ENCODE data around the gene STING1. TPM values are rescaled to one million over a fixed set of nuclear protein-coding genes. Genes with fewer than 3 reads are reported as not detected.

The STING1 gene
- total RNA-seq, 2 experiments from 2014 or later: 339 to 344 TPM

DNA sequence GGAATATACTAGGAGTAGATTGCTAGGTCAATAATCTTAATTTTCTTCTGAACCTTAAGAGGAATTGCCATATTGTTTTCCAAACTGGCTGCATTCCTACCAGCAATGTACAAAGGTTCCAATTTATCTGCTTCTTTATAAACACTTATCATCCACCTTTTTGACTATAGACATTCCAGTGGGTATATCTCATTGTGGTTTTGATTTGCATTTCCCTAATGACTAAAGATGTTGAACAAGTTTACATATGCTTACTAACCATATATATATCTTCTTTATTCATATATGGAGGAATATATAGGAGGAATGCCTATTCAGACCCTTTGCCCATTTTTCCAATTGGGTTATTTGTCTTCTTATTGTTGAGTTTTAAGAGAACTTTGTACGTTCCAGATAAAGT is 50.9 kb downstream of the STING1 start:
- no peaks in the 10 kb centered on the region for H3K9me3 Mint-ChIP-seq
- intact Hi-C loops (cut with micrococcal nuclease): no loop called here
- H3K27ac Mint-ChIP-seq: peak overlapping the region; percentile 15
- DNase-seq: no peak
- peaks cover 11% of the 10 kb centered on the region for H3K4me1 Mint-ChIP-seq (ENCODE audit: low read depth)
- H3K4me3 Mint-ChIP-seq: no peak overlapping the region
- H3K27me3 Mint-ChIP-seq: no peaks in the 10 kb centered on the region
- peaks cover 22% of the 10 kb centered on the region for H3K36me3 Mint-ChIP-seq
- POLR2A ChIA-PET: interaction anchor here (1.6 kb wide), 1 partner anchor 28 kb away, joined by 3 read pairs; no protein-coding TSS in a partner anchor
- CTCF ChIA-PET: interaction anchor here (2.5 to 3.5 kb wide), 2 partner anchors 9 to 81 kb away, joined by 11 to 13 read pairs; no protein-coding TSS in a partner anchor

DNA sequence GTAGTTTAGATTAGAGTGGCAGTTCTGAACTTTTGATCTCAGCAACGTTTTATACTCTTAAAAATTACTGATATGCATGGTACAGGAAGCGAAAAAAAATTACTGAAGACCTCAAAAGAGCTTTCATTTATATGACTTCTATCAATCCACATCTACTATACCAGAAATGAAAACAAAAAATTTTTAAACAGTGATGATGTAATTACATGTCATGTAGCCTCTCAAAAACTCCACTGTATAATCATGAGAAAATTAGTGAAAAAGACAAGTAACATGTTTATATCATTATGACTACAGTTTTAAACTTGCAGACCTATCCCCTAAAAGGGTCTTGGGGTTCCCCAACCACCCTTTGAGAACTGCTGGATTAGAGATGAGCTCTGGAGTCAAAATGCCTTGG is 52.5 kb downstream of the STING1 start:
- POLR2A ChIA-PET: interaction anchor here (0.6 to 2.4 kb wide), 5 partner anchors 9 to 51 kb away, joined by 3 to 9 read pairs (median 4); partner anchors contain the start of genes DNAJC18 and SMIM33
- peaks cover 11% of the 10 kb centered on the region for H3K4me1 Mint-ChIP-seq (ENCODE audit: low read depth)
- H3K36me3 Mint-ChIP-seq: peaks cover 30% of the 10 kb centered on the region
- CTCF ChIA-PET: interaction anchor here (0.6 to 3.7 kb wide), 7 partner anchors 9 to 840 kb away, joined by 3 to 21 read pairs (median 3); partner anchors contain the start of gene DNAJC18
- intact Hi-C loops (cut with micrococcal nuclease): no loop called here
- no peaks in the 10 kb centered on the region for H3K27me3 Mint-ChIP-seq
- no peak for DNase-seq
- no peak overlapping the region for H3K4me3 Mint-ChIP-seq
- no peaks in the 10 kb centered on the region for H3K9me3 Mint-ChIP-seq
- peak overlapping the region; percentile 69 for H3K27ac Mint-ChIP-seq

DNA sequence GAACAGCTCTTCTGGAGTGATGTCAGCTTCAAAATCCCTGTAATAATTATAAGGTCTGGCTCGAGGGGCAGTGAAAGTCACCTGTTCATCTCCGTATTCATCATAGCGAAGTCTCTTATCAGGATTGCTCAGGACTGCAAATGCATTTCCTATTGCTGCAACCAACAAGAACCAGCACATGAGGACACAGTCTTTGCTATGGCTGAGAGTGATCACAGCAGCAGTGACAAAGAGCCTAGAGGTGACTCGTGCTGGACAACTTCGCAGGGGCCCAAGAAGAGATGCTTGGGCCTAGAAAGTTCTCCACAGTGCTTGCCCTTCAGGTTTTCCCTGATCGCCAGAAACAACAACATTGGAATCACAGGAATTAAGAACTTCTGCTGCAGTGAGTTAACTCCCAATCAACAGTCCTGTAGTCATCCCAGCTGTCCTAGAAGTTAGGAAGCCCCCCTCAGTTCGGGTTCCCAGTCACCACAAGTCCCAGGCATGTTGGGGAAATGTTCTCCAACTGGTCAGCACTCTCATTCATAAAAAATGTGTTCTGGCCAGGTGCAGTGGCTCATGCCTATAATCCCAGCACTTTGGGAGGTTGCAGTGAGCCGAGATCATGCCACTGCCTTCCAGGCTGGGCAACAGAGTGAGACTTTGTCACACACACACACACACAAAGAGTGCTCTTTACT is 56.2 kb downstream of the STING1 start:
- no peaks in the 10 kb centered on the region for H3K27me3 Mint-ChIP-seq
- peaks cover 16% of the 10 kb centered on the region for H3K4me1 Mint-ChIP-seq (ENCODE audit: low read depth)
- H3K9me3 Mint-ChIP-seq: no peaks in the 10 kb centered on the region
- intact Hi-C loops (cut with micrococcal nuclease): no loop called here
- no peak overlapping the region for H3K27ac Mint-ChIP-seq
- POLR2A ChIA-PET: no interaction called here
- peaks cover 46% of the 10 kb centered on the region for H3K36me3 Mint-ChIP-seq
- no peak overlapping the region for H3K4me3 Mint-ChIP-seq
- DNase-seq: no peak
- CTCF ChIA-PET: interaction anchor here (0.7 to 13.6 kb wide), 4 partner anchors 13 to 207 kb away, joined by 3 to 443 read pairs (median 3); partner anchors contain the start of gene DNAJC18

Other genes starting within 250 kb of the STING1 start
- gene MATR3, start 189.0 kb downstream of the STING1 start, total RNA-seq: 100 to 1,000 TPM; 163 to 179 TPM
- 100 to 1,000 TPM; 104 to 110 TPM for gene PAIP2, start 140.9 kb downstream of the STING1 start, total RNA-seq
- 1 to 10 TPM; 1.0 to 1.4 TPM for gene SLC23A1, start 99.5 kb downstream of the STING1 start, total RNA-seq
- 10 to 100 TPM; 24.0 to 26.3 TPM for gene MZB1, start 92.8 kb downstream of the STING1 start, total RNA-seq
- gene PROB1, start 87.7 kb downstream of the STING1 start, total RNA-seq: 1 to 10 TPM; 3.8 to 3.9 TPM
- gene SPATA24, start 78.7 kb downstream of the STING1 start, total RNA-seq: 1 to 10 TPM; 3.7 to 5.2 TPM
- 10 to 100 TPM; 54.1 to 56.0 TPM for gene DNAJC18, start 43.2 kb downstream of the STING1 start, total RNA-seq
- 1 to 10 TPM; 3.7 to 4.2 TPM for gene ECSCR, start 20.0 kb downstream of the STING1 start, total RNA-seq
- gene SMIM33, start 11.8 kb downstream of the STING1 start, total RNA-seq: 1 to 10 TPM; 1.5 TPM
- 100 to 1,000 TPM; 271 to 285 TPM for gene UBE2D2, start 78.6 kb upstream of the STING1 start, total RNA-seq
- 1 to 10 TPM in 1 of 2 experiments, under 1 TPM in 1; 0.82 to 1.0 TPM for gene CXXC5, start 165.6 kb upstream of the STING1 start, total RNA-seq

Measured in activated CD4-positive, alpha-beta memory T cell treated with anti-CD3 and anti-CD28 coated beads for 36 hours (primary cell).